ENCODE data around the gene CFAP61.
A peak's percentile ranks its signal among the peaks of the same experiment; 100 is the strongest.
"Not testable (repeated sequence)": the region's sequence is repeated elsewhere in the genome, so short reads cannot be mapped to it uniquely, and the experiment has no call there.

The CFAP61 gene

DNA sequence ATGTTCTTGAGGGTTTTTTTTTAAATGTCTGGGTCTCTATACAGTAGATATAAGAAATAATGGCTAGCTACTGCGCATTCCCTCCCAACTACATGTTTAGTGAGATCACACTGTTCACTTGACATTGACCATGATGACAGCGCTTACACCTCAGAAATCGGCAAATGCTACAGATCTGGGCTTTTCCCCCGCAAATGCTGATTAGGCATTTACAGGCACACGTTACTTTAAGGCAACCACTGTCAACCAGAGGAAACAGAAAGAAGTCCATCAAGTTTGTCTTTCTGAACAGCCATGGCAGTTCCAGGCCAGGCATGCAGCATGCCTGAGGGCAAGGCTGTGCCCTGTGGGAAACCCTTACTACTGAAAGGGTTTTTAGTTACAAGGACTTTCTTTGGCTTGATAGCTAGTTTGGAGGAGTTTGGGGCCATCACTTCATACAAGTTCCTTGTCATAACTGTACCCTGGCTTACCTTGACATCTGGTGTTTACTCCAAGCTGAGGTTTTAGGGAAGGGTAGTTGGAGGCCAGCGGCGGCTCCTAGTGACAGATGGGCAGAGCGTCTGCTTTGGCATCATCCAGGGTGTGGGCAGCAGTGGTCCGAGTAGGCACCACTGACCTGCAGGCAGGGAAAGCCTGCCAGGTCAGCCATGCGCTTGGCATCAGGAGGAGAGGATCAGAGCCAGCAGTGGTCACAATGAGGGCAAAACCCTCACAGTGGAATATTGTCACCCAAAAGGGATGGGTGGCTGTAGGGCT lies 43.0 kb downstream of the CFAP61 start:
- DNase-seq, result no peak

DNA sequence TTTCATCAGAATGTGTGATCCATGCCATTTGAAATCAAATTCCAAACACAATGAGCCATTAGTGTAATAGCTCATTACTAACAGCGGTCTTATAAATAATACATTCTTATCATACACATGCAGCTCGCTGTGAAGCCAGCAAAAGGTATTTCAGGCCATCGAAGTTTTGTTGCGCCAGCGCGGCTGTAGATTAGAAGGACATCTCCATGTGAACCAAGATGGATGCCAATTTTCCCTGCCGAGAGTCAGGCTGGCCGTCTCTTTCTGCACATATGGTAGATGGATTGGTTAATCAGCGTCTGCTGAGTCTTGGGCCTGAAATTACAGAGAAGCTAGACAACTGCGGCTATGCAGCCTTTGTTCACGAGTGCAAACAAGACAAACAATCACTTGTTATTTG lies 44.1 kb downstream of the CFAP61 start:
- DNase-seq, result no peak

DNA sequence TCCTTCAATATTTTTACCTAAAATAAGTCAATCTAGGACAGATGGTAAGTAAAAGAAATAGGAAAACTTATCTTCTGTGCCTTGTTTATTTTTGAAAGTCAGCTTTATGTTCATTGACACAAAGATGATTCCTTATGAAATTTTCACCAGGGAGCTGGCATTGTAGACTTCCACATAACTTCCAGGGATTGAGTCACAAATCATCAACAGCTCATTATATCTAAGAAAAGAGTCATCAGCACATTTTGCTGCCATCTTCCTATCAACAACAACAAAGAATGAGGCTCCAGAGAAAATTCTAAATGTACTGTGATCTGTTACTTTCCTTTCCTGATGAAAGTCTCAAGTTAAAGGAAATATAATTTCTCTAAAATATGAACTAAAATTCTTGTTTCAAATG lies 48.5 kb downstream of the CFAP61 start:
- DNase-seq, result no peak

DNA sequence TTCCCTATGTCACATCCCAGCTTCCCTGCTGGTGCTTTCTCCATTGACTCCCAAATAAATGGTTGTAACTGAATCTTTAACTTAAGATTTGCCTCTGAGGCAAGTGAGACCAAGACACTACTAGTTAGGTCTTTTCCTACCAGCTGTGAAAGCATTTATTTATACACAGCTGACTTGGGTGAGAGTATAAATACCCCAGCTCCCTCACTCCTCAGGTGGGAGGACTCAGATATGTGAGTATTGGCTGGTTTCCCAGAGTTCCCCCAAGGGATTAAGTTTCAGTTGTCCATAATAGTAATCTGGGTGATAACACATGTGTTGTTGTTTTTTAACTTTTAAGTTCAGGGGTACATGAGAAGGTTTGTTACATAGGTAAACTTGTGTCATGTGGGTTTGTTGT lies 49.8 kb downstream of the CFAP61 start:
- DNase-seq, result no peak

DNA sequence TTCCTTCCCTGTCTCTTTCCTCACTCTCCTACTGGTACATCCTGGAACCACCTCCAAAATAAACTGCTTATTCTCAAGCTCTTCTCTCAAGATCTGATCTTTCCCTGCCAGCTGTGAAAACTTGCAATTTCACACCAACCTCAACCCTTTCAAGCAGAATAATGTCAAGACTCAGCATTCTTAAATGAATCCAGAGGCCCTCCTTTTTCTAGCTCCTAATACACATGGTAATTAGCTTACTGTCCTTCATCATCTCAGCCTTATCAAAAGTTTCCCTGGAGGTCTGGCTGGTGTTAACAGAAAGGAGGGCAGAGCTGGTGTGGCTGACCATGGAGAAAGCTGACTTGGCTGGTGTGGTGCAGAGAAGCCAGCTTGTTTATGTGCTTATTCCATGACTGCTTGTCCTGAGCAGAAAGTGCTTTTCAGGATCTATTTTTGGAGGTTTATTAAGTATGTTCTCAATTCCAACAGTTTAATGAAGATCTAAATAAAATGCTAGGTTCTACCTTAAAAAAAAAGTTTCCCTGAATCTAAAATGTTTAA lies 50.5 kb downstream of the CFAP61 start:
- no peak for DNase-seq

DNA sequence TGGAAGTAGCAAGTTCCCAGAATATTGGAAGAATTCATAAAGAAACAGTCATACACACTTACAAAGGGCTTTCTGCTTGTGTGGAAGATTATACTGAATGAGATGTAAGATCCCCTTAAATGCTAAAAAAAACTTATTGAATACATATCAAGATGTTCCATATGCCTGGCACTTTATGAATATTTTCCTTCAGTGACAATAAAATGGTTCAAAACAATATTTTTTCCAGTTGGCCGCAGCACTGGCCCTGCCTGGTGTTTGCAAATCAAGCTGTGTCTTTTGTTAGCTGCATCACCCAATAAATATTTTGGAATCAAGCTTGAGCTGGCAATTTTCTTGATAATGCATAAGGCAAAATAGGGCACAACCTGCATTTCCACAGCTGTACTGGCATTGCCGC lies 51.2 kb downstream of the CFAP61 start:
- DNase-seq, result no peak

DNA sequence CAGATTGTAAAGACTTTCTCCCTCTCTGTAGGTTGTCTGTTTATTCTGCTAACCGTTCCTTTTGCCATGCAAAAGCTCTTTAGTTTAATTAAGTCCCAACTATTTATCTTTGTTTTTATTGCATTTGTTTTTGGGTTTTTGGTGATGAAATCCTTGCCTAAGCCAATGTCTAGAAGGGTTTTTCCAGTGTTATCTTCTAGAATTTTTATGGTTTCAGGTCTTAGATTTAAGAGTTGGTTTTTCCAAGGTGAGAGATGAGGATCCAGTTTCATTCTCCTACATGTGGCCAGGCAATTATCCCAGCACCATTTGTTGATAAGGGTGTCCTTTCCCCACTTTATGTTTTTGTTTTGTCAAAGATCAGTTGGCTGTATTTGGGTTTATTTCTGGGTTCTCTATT lies 70.9 kb downstream of the CFAP61 start:
- DNase-seq, result not testable (repeated sequence)

DNA sequence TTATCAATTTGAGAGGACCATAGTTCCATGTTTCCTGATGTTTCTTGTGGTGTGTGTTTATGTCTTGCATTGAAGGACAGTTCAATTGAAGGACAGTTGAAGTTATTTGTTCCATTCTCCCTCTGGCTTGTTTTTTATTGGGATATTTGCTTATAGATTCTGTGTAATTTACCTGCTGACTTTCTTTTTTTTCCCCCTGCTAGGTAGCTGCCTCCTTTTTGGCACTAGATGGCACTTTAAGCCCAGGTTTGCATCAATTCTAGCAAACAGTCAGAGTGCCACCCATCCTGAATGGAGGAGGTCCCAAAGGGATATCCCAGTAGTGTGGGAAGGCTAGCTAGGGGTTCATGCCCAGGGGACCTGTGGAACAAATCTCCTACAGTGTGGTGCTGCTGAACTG lies 78.1 kb downstream of the CFAP61 start:
- DNase-seq, result no peak

DNA sequence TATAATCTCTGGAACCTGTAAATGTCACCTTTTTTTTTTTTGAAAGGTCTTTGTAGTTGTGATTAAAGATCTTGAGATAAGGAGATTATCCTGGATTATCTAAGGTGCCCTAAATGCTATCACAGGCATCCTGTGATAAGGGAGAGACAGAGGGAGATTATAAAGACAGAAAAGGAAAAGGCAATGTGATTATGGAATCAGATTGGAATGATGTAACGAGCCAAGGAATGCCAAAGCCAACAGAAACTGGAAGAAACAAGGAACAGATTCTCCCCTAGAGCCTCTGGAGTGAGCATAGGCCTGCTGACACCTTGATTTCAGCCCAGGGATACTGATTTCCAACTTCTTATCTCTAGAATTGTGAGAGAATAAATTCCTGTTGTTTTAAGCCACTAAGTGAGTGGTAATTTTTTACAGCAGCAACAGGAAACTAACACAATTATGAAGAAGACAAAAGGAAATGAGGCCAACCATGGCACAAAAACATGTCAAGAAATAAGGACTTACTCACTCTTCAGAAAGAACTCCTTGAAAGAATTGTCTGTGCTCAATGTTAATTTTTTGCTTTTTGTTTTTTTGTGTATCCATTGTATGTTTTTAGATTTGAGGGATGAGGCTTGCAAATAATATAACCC lies 82.7 kb downstream of the CFAP61 start:
- no peak for DNase-seq

DNA sequence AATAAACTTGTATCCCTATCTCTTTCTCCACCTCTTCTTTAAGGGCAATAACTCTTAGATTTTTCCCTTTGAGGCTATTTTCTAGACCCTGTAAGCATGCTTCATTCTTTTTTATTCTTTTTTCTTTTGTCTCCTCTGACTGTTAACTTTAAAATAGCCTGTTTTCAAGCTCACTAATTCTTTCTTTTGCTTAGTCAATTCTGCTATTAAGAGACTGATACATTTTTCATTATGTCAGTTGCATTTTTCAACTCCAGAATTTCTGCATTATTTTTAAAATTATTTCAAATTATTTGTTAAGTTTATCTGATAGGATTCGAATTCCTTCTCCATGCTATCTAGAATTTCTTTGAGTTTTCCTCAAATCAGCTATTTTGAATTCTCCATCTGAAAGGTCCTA lies 84.0 kb downstream of the CFAP61 start:
- DNase-seq, result no peak

DNA sequence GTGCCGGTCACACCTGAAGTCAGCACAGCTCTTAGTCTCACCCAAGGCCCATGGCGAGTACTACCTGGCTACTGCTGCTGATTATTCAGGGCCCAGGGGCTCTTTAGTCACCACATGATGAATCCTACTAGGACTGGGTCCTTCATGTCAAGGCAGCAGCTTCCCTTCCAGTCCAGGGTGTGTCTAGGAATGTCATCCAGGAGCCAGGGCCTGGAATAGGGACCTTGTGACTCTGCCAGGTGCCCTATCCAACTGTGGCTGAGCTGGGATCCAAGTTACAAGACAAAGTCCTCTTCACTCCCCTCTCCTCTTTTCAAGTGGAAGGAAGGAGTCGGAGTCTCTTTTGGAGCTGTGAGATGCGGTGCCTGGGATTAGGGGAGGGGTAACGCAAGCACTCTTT lies 85.5 kb downstream of the CFAP61 start:
- DNase-seq, result no peak

DNA sequence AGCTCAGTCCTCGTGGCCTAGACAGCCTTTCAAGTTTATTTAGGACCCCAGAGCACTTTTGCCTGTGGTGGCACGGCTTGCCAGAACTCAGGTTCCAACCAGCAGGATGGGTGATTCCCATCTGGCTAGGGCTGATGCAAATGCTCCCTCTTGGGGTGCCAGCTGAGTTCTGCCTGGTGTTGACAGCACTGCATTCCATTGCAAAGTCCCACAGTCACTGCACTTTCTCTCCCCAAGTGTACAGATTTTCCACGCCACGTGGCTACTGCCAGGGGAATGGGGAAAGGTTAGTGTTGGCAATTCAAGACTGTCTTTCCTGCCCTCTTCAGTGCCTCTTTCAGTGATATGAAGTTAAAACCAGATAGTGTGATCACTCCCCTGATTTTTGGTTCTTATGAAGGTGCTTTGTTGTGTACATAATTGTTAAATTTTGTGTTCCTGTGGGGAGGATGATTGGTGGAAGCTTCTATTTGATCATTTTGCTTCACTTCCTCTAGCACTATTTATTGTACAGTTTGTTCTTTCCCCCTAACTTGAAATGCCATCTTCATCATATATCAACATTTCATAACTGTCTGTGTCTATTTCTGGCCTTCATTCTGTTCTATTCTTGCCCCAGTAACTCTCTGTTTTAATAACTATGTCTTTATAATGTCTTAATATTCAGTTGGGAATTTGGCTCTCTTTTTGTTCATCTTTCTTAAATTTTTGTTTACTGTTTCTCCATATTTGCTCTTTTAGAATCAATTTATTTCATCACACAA lies 86.2 kb downstream of the CFAP61 start:
- no peak for DNase-seq

DNA sequence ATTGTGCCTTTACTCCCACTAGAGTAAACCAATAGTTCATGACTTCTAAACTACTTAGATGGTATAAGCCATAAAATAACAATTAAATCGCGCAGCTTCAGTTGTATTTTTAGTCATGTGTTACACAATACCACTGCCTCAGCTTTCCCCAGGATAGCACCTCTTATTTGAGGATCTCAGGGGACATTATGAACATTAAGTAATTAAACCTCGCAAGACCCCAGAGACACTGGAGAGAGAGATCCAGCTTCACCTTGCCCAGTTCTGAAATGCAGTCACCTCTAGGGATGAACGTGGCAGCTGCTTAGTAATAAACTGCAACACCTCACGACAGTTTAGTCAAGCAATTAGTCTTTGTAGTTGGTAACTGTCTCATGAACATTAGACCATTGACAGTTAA lies 87.1 kb downstream of the CFAP61 start:
- DNase-seq, result peak; percentile 58

DNA sequence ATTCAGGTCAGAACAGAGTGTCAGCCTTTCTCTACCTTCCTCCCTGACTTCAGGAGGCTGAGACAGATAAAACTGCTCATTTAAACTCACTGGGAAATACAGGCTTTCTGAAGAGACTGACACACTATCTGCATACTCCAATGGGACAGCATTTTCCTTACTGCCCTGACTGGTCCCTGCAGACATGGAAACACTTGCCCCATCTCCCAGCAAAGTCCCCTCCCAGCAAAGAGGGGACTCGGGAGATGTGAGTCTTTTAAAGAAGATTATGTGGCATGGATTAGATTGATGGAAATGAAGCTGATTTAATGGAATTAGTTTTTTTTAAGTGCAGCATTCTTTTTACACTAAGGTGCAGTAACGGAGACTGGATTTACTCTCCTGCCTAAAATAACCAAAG lies 90.8 kb downstream of the CFAP61 start:
- DNase-seq, result no peak

DNA sequence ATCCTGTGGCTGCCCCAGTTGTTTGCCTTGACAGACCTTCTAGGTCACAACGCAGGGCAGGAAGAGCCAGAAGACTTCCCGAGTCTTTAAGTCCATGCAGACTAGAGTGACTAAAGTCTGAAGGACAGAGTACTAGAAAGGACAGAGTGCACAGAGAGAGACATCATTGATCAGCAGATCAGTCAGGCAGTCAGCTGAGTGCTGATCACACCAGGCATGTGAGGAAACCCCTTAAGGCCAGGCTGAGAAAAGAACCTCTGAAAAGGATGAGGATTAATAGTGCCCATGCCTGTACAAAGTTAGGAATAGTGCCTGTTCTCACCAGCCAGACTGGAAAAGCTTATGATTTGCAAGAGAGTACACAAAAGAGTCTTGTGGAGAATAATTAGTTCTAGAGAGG lies 91.3 kb downstream of the CFAP61 start:
- no peak for DNase-seq

DNA sequence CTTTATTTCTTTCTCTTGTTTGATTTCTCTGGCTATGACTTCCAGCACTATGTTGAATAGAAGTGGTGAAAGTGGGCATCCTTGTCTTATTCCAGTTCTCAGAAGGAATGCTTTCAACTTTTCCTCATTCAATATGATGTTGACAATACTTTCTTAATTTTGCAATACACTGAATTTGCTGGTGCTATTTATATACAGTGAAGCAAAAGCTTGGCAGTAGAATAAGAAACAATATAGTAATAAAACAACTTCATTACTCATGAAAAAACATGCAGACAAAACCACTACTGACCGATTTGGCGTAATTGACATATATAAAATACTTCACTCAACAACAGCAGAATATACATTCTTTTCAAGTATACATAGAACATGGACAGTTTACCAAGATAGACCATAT lies 96.4 kb downstream of the CFAP61 start:
- DNase-seq, result no peak

DNA sequence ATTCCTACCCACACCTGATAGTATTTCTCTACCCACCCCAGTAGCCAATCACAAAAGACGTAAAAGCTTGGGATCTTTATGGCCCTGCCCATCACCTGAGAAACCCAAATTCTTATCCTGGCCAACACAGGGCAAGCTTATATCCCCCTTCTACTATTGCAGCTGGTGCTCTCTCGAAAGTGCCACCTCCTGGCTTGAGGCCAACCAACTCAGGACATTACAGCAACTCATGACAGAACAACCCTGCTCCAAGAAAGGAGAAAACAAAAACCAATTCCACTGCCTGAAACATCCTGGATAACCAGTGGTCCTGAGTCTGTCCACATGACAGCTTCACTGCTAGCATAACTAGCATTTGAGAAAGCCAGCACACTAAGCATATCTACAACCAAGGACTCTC lies 97.9 kb downstream of the CFAP61 start:
- no peak for DNase-seq

DNA sequence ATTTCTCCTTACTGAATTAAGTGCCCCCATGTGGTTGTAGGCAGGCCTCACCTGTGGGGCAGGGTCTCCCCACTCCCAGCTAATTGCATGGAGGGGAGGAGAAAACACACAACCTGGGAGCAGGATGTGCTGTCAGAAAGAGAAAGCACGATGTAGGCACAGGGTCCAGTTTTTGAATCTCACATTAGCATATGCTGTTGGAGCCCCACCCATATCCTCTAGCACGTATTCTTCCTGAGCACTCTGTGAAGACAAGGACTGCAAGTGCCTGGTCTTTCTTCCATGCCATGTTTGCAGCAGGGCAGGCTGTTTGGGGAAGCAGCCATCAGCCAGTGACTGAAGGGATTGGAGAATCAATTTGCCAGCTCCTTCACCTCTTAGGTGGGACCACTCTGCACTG lies 108.2 kb downstream of the CFAP61 start:
- no peak for DNase-seq

DNA sequence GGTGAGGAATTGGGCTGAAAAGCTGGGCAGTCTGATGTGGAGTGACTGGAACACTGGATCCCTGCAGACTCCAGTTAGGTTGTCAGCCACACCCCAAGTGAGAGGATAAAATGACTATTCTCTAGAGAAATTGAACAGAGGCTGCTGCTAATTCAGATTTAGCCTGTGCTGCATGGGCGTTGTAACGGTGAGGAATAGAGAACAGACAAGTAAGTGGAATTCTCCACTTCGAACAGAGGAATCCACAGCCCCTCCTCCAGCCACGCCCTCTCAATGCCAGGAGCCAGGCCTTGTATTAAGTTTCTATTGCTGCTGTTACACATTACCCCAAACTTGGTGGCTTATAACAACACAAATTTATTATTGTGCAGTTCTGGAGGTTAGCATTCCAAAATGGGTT lies 109.3 kb downstream of the CFAP61 start:
- DNase-seq, result no peak

DNA sequence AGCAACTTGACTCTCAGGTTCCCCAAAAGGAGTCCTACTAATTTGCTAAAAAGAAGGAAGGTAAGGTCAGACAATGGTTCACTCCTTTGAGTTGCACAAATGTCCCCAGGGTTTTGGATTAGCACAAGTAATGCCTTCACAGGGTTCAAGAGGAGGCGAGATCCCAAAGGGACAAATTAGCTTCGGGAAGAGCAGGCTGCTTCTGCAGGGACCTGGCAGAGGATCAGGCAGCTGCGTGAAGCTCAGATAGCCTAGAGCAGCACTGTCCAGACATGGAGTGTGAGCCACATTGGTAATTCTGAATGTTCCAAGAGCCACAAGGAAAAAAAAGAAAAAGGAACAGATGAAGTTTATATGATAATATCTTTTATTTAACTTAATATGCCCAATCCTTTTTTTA lies 115.4 kb downstream of the CFAP61 start:
- DNase-seq, result no peak

DNA sequence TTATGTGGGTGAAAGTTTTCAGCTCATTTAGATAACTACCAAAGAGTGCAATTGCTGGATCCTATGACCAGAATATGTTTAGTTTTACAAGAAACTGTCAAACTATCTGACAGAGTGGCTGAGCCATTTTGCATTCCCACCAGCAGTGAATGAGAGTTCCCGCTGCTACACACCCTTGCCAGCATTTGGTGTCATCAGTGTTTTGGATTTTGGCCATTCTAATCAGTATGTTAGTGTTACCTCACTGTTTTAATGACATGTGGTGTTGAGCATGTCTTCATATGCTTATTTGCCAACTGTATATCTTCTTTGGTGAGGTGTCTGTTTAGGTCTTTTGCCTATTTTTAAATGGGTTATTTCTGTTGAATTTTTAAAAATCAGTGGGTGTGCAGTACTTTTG lies 120.9 kb downstream of the CFAP61 start:
- DNase-seq, result no peak

DNA sequence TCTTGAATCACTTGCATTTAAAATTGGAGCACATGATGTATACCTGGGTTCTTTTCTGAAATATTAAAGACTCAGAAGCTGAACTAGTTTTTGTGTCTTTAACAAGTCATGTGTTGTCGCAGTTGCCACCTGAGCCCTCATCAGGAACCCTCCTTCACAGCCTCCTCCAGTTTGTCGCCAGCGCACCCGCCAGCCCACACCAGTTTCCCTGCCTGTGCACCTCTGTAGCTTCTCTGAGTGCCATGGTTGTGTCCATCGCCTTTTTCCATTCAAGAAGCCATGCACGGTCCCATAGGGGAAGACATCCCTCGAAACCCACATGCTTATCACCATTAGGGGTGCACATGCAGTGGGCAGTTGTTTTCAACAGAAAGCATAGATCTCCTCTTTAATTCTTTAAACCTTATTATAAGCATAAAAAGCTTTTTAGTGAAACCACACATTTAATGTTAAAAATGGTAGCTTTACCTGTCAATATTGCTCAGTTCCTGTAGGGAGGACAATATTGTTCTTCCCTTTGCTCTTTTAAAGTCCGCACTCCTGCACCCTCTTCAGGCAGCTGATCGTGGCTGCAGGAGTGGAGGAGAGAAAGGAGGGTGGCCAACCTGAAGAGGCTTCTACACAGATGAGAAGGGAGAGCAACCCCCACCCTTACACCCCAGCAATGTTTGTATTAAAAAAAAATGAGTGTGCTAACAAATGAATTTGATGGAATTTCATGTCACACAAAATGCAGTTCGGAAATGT lies 121.9 kb downstream of the CFAP61 start:
- no peak for DNase-seq

DNA sequence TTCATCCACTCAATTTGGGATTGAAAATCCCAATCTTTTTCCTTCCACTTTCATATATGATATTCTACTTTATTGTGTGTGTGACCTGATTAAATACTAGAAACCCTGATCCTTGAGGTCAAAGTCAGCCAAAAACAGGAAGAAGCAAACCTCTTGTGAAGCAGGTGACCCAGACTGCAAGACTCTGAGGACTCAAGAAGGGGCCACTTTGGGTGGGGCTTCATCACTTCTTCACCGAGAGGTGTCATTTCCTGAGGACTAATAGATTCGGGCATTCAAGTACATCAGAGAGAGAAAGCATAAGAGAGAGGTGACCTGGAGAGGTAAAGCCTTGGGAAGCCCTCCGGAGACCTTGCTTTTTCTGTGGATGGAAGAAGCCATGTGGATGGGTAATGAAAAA lies 129.0 kb downstream of the CFAP61 start:
- DNase-seq, result no peak

Data from NCI-H1436 (cell line).